GM18909 (cell line): ENCODE measurements around the gene SGCD.

ENCODE experiments used
- ATAC-seq: cut with Tn5 transposase; IDR thresholded peaks from one replicate; pipeline ENCODE4 v1.9.1; 2021; ENCODE audit warnings: mild to moderate bottlenecking; ENCODE audit not compliant: unreplicated experiment, poor library complexity

The SGCD gene

DNA sequence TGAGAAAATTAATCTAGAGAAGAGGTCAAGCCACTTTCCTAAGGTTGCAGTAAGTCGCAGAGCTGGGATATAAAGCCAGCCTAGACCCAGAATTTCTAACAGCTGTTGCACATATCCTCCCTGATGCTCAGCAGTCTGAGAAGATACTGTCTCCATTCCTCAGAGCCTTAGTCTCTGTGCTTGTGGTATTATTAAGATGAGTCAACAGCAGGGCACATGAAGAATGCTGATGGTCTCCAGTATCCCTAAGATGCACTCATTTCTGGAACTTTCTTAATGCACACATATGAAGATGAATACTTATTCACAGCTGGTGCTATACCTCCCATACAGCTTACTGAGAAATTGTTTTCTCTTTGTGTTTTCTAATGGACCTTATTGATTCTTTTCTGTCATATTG is 32.5 kb downstream of the SGCD start:
- no peak for ATAC-seq

DNA sequence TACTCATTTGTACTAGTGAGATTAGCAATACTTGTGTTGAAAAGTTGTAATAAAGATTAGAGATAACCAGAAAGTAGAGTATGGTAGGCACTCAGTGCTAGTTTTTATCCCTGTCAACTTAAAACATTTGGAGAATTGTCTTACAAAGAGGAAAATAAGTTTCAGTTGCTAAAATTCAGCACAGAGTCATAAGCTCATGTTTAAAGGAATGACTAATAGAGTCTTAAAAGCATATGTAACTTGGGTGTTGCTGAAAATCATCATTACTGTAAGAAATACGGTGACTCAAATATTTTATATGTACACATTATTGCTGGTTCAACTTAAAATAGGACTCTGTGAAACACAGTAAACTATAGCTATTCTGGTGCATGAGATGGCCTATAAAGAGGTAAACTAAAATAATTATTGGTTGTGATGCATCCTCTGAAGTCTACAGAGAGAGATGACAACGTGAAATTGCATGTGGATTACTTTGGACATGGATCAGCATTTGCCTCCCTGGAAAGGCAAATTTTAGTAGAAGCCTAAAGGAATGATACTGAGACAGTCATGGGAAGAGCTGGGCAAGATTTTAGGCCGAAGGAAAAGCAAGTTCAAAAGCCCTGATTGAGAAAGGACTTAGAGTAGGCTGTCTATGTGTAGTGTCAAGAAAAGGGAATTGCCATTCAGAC is 34.6 kb downstream of the SGCD start:
- ATAC-seq, result no peak

DNA sequence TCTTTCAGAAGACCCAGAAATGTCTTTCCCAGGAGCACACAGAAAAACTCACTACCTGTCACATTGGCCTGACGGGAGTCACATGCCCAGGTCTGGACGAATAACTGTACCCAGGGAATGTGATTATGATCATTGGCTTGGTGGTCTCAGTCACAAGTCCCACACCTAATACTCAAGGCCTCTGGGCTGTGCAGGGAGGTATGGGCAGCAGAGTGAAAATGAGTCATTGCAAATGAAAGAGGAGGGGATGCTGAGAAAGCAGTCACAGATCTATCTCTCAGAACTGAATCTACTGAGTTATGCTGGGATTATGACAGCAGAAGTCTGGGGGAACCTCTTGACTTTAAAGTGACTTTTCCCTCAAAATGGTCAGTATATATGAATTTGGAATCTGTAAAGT is 36.9 kb downstream of the SGCD start:
- no peak for ATAC-seq

GRCh38 chr5:156366521-156366920 is 39.6 kb downstream of the SGCD start:
- ATAC-seq, result no peak

GRCh38 chr5:156367597-156367996 is 40.6 kb downstream of the SGCD start:
- ATAC-seq, result no peak

DNA sequence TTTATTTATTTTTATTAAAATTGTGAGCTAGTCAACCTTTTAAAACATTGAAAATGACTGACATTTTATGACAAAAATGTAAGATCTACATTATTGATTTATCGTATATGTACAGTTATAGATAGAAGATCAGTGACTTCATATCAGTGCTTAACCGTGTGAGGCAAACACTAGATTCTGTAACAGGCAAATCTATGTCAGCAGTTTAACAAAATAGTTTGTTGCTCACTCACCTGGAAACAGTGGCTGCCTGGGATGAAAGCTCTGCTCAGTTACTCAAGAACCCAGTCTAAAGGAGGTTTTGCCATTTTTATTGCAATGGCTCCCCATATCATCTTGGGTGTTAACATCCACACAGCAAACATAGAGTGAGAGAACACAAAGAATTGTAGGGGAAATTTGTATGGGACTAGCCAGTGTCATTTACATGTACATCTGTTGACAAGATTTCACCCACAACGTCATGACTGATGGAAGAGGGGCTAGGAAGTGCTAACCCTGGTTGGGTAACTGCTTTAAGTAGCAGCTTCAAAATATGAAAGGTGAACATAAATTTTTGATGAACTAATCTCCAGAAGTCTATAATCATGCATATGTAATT is 49.0 kb downstream of the SGCD start:
- ATAC-seq, result peak; percentile 43

GRCh38 chr5:156376751-156377150 is 49.8 kb downstream of the SGCD start:
- ATAC-seq, result peak; percentile 80

DNA sequence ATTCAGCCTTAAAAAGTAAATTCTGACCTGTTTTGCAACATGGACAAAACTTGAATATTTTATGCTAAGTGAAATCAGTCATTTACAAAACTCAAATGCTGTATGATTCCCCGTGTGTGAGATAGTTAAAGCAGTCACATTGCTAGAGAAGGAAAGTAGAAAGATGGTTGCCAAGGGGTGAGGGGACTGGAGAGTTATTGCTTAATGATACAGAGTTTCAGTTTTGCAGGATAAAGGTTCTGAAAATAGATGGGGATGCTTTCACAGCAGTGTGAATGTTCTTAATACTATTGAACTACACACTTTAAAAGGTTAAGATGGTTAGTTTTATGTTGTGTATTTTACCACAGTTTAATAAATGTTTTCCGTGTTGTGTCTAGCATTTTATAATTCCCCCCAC is 51.2 kb downstream of the SGCD start:
- ATAC-seq, result peak; percentile 45

DNA sequence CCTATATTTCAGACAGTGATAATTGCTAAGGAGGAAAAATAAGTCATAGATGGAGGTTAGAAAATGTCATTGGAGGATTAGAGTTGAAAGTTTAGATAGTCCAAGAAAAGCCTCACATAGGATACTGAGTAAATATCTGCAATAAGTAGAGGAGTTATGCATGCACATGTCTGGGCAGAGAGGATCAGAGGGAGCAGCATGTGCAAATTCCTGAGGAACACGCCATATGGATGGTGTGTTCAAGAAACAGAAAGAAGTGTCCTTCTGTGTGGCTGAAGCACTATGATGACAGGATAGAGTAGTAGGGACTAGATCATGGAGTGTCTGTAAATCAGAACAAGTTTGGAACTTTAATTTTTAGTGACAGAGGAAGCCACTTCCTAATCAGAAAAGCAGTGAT is 52.2 kb downstream of the SGCD start:
- no peak for ATAC-seq

GRCh38 chr5:156380848-156381247 is 53.9 kb downstream of the SGCD start:
- ATAC-seq, result no peak

DNA sequence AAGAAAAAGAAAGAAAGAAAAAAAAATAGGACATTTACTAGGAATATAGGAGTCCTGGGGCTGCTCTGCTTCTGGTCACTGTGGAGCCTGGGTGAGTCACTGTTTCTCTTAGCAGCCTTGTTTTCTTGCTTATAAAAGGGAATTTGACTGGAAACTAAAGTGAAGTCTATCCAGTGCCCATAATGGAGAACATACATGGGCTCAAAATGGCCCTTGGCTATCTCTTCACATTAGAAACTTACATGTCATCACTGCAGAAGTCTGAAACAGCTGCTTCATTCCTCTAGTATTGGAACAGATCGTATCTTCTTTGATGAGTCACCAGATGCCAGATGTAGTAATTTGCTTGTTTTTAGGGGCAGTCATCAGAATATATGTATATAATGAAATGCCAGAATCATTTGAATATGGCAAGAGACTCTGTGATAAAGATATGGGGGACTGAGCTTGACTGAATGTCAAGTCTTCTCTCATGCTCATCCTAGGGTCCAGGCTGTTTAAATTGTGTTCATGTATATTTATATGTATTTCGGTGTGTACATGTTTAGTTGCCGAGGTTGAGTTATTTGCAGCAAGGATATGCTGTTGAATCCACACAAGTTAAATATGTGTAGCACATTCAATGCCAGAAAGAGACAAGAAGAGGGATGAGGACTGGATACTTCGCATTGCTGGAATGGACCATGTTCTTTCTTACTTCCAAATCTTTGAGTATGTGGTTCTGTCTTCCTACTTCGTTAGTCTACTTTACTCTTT is 56.7 kb downstream of the SGCD start:
- no peak for ATAC-seq

- no peak for ATAC-seq
Measured at GRCh38 chr5:156385416-156385815, 58.5 kb downstream of the SGCD start.

DNA sequence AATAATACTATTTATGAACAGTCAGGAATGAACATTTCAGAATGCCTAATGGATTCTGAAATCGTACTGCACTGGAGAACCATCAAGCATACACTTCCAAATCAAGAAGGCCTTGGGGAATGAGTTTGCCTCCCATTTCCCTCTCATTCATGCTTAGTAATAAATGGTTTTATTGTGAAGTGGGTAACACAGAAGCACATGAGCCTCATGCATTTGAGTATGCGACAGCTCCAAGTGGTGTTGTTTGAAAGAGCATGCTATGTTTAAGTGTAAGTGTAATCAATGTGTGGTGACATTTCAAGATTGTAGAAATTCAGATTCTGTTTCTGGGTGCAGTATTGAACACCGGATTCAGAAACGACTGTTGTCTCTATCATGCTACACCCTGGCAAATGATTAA is 60.0 kb downstream of the SGCD start:
- no peak for ATAC-seq

DNA sequence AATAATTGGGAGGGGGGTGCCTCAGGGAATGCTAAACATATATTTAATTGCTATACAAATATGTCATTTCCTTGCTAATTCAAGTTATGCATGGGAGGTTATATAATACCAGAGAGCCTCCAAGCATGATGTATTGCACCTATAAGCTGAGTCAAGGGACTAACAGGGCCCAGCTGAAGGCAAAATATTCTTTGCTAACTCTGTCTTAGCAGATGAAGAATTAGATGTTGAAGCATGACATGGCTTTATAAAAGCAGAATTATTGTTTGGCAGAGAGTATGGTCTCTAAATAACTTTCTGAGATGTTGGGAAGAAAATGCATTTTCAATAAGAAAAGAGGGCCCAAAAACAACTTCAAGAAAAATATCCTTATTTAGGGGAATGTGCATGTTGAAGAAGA is 60.4 kb downstream of the SGCD start:
- ATAC-seq, result no peak

DNA sequence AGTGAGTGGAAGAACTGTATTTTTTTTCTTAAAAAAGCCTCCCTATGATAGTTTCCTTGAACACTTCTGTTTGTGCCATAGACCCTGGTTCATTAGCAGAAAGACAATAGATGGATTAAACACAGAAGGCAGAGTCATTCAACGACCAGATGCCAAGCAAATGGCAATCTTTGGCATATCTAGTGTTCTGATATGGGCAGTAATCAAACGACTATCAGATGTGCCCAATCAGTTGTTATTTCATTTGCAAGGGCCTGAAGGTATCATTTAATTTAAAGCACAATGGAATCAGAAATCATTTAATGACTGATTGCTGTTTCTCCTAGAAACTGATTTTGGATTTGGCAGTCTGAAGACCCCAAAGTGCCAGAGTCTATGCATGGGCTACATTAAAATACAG is 61.3 kb downstream of the SGCD start:
- no peak for ATAC-seq

GRCh38 chr5:156391139-156391538 is 64.2 kb downstream of the SGCD start:
- ATAC-seq, result no peak

DNA sequence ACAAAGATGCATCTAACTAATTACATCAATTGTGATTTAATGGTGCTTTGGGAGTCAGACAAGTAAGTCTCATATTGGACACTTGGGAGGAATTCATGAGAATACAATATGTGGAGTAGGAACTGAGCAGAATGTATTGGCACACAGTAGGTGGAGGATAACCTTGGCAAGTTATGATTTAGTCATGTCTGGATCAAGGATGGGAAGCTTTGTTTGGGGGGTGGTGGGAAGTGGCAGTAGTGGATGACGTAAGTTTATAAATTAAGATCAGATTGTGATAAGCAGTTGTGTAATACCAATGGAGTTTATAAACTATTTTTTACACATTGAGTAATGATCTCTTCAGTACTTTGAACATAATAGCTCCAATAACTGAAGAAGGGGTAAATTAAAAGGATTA is 67.0 kb downstream of the SGCD start:
- ATAC-seq, result no peak

- ATAC-seq, result no peak
Measured at GRCh38 chr5:156394642-156395305, 67.8 kb downstream of the SGCD start.

DNA sequence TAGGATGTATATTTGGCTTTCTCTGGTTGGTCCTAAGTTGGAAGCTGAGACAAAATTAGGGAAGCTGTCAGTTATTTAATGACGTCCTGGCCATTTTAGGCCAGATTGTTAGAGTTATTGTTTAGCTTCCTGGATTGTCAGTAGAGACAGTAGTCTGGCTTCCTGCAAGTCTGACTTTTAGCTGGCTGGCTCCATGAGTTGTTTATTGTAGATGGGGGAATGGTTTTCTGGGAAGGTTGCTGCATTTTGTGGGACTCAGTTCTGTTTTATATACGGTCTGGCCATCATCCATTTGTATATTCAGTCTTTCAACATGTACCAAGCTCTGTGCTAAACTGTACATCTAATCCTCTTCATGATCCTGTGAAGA is 68.3 kb downstream of the SGCD start:
- ATAC-seq, result no peak

DNA sequence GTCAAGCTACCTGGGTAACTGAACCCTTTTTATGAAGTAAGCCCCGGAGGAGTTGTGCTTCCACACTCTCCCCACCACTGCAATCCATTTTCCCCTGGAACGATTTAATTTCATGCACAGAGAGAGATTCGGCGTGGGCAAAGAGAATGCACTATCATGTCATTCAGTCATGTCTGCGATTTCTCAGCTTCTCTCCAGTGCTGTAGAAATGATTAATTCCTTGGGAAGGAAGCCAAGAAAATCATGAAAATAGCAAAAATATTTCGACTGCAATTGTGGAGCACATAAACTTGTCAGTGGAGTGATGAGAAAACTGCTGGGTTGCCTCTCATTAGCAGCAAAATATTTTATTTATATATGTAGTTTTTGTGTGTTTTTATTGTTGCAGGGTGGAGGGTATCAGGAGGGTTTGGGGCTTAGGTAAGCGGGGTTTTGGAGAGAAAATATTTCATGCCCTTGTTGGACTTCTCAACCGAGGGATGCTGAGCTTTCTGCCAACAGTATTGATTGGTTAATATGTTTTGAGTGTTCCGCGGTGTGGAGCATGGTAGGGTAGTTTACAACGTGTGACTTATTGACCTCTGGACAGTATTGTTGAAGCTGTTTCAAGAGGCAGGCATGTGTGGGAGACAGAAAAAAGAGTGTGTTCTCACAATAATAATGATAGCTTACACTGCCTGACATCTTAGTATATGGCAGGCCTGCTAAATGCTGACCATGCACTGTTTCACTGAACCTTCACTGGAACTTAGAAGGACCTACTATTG is 69.3 kb downstream of the SGCD start:
- no peak for ATAC-seq

DNA sequence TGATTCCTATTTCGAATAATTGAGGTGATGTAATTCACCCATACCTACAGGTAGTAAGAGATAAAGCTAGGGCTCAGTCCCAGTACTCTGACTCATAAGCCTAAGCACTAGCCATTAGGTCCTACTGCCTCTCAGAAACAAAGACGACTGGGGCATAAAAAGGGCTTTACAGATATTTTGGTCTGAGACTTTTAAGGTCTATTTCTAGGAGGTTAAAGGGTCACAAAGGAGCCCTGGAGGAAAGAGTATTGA is 69.8 kb downstream of the SGCD start:
- no peak for ATAC-seq
